OCI-M1 (cell line): ENCODE data around the gene CYP26B1.

Source experiments
- DNase-seq: peaks from one replicate; lab custom pipeline; 2025; lab: John Stamatoyannopoulos, UW

The CYP26B1 gene

DNA sequence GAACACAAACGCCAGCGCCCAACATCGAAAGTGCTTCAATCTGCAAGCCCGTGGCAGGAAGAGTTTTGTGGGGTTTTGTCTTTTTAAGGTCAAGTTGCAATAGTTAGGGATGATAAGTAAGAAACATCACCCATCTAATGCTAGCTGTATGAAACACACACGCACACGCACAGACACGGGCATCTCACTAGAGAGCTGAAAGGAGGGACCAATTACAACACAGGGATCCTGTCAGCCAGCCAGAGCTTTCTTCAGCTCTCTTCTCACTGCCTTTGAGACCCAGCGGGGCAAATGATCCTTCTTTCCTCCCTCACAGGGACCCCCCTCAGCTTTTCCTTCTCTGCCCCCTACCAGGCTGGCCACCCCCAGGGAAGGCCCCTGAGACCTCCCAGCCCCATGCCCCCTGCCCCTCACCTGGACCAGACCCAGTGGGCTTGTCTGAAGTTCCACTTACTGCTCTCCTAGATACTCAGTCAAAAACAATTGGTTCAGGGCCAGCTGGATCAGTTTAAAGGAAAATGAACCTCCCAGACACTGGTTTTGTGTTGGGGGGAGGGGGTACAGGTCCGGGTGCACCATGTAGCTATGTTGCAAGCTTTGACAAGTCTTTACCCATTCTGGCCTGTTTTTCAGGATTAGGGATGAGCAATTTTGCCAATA is 17.9 kb downstream of the CYP26B1 start:
- no peak for DNase-seq

DNA sequence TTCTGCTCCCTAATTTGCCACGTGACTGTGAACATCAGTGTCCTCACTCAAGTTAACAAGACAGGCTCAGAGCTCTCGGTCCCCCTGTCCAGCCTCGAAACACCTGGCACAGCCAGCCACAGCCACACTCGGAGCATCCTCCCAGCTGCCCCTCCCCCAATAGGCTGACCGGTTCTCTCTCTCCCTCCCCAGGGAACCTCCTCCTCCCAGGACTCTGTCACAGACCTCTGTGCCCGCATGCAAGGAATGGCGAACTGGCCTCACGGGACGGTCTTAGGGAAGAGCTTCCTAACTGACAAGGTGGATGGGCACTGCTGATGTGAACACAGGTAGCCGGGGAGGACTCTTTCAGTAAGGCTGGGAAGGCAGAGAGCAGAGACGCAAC is 18.8 kb downstream of the CYP26B1 start:
- no peak for DNase-seq

DNA sequence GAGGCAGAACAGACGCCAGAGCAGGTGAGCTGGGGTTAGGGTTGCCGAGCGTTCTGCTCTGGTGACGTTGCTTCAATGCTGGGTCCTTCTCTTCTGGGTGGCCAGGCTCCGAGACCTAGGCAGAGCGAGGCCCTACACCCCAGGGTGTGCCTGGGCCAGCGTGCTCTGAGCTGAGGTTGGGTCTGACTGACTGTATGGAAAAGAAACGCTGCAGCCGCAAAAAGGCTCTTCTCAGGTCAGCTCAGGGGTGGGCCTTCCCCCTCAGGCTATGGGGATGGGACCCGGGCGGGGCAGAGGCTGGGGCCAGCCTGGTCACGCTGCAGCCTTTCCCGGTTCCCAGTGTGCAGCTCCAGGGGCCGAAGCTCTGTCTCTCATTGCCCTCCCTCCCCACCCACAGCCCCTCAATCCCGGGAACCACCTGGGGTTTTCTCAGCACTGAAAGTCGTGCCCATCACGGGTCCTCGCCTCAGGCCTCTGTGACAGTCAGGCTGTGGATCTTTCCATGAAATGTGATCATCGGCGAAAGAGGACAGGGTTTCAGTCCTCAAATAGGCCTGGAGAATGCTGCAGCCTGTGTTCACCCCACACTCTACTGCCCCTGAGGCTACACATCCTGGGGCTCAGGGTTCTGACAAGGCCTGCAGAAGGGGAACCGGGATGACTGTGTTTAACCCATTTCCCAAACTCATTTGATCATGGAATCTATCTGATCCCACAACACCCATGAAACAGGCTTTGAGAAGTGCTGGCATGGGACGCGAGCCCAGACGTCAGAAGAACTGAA is 19.4 kb downstream of the CYP26B1 start:
- DNase-seq: no peak

DNA sequence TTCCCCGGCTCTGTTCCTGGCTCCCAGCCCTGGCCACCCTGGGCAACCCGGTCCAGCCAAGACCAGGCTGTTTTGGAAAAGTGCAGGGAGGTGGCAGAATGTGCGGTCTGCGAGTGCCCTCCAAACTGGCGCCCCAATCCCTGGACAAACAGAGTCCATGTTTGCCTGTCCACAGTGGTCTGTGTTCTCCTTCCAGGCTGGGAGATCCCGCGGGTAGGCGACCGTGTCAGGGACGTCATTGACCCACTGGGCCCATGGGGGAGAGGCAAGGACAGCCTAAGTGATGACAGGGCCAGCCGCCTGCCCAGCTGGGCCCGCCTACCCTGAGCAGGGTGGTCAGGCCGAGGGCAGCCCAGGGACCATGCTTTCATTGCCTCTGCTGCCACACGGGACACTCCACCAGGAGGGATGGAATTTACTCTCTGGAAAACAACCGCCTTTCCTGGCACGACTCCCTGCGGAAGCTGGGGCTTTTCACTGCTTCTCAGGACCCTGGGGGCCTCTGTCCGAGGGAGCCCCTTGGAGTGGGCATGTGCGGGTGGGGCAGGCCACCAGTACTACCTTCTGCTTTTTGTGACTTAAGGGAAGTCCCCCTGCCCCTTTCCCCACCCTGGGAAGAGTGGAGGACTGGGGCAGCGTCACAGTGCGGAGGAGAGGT is 20.1 kb downstream of the CYP26B1 start:
- DNase-seq: no peak

DNA sequence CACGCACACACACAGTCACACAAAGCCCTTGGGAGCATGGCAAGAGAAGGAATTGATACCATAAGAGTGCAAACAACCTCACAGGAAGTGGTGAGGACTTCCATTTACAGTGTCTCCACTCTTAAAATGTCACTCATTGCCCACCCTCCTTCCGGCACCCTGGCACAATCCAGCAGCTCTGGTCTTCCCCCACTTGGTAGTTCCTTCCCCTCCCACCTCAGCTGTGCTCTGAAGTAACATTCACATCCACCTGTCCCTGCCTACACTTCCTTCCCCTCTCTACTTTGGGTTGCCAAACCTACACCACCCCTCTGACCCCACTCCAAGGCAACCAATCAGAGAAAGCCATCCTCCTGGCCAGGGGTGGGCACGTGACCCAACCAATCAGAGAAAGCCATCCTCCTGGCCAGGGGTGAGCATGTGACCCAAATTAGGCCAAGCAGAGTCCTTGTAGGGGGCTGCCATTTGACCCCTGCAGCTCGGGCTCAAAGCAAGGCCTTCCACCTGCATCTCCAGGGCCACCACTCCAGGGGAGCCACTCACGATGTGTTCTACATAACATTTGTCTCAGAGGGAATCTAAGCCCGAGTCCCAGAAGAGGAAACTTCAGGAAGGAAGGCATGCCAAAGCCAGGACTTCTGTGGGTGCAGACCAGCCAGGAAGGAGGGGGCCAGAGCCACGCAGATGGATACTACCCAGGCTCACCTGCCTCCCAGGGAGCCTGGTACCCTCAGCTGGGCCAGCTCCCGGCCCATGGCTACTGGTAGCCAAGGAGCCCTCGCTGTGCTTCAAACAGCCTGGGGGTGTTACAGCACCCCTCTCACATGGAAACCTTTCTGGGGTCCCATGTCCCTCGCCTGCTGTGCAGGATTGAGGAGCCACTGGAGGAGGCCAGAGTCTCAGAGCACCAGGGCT is 21.2 kb downstream of the CYP26B1 start:
- no peak for DNase-seq

DNA sequence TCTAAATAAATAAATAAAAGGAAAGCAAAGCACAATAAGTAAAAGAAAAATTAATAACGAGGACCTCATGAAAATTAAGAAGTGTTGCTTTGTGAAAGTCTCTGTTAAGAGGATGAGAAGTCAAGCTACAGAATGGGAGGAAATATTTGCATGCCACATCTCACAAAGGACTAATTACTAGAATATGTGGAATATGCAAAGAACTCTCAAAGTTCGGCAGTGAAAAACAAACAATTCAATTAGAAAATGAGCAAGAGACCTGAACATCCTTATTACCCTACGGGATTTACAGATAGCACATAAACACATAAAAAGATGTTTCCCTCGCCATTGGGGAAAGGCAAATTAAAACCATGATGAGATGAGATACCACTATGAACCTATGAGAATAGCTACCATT is 23.3 kb downstream of the CYP26B1 start:
- DNase-seq: no peak

DNA sequence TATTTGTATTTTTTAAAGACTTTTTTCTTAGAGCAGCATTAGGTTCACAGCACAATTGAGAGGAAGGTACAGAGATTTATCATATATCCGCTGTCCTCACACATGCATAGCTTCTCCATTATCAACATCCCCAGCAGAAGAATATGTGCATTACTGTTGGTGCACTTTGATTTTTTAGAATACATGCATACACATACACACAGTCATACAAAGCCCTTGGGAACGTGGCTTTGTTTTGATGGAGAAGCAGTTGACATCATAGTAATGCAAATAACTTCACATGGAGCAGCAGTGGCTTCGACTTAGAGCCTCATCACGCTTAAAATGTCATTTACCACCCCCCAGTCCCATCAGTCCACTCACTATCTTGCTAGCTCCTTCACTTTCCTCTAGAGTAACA is 26.5 kb downstream of the CYP26B1 start:
- no peak for DNase-seq

DNA sequence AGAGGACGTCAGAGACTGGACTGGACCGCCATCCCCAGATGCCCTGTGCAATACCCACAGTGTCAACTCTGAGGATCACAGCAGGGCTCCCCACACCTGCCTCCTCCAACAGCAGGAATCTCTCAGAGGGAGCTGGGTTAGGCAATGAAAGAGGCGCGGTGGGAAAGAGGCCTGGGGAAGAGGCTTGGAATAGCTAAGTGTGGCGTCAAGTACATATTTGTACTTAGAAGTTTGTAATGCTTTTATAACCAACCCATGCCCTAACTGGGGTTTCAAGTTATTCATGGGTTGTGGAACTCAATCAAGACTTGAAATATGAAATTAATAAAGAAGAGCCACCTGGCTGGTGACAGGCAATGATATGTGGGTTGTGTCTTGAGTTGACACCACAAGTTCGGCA is 28.7 kb downstream of the CYP26B1 start:
- DNase-seq: no peak

DNA sequence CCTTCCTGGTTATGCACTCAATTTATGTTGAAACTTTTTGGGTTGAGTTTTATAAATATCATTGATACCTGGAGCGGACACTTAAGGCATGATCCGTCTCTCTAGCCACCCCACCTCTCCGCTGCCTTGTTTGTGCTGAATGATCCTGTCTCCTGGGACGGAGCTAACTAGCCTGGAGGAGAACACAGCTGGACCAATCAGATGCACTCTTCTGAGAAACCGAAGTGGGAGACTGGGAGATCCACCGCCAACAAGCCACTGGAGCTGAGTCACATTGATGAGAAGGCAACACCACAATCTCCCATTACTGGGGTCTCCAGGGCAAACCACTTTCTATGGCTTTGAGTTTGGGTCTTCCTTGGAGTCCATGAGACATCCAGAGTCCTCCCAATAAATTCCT is 29.3 kb downstream of the CYP26B1 start:
- no peak for DNase-seq

DNA sequence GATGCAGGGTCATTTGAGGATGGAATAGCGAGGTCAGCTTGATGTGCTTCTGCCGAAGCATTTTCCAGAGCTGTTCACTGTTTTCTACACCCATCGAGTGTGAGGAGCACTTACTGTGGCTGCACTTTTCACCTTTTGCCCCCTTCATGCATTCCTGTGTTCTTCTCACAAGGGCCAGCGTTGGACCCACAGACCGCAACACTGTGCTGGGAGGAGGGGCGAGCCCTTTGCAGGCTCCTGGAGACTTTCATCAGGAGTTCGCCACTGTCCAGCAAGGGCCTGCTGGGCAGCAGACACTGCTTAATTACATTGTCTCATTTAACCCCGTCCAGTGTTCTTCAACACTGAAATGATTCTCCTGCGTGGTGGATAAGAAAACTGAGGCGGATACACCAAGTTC is 29.9 kb downstream of the CYP26B1 start:
- no peak for DNase-seq

DNA sequence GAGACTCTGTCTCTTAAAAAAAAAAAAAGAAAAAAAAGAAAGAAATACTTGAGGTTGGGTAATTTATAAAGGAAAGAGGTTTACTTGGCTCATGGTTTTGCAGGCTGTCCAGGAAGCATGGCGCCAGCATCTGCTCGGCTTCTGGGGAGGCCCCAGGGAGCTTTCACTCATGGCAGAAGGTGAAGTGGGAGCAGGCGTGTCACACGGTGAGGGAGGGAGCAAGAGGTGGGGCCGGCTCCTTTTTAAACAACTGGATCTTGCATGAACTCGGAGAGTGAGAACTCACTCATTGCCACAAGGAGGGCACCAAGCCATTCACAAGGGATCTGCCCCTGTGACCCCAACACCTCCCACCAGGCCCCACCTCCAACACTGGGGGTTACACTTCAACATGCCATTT is 30.6 kb downstream of the CYP26B1 start:
- no peak for DNase-seq

DNA sequence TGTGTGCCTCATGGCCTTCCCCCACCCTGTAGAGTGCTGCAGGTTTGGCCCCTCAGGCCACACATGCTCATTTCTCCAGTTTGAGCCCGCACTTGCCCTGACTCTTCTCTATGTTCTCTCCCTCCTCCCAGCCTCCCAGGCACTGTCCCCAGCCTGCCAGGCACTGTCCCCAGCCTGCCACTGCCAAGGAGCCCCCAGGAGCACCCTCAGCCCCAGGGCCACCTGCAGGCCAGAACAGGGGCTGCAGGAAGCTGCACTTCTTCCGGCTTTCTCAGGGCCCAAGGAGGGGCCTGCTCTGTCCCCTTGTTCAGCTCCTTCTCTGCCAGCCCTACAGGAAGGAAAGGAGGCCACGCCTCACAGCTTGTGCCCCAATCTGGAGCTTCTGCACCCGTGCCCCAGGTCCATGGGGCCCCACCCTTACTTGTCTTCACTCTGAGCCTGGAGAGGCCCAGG is 31.6 kb downstream of the CYP26B1 start:
- no peak for DNase-seq

DNA sequence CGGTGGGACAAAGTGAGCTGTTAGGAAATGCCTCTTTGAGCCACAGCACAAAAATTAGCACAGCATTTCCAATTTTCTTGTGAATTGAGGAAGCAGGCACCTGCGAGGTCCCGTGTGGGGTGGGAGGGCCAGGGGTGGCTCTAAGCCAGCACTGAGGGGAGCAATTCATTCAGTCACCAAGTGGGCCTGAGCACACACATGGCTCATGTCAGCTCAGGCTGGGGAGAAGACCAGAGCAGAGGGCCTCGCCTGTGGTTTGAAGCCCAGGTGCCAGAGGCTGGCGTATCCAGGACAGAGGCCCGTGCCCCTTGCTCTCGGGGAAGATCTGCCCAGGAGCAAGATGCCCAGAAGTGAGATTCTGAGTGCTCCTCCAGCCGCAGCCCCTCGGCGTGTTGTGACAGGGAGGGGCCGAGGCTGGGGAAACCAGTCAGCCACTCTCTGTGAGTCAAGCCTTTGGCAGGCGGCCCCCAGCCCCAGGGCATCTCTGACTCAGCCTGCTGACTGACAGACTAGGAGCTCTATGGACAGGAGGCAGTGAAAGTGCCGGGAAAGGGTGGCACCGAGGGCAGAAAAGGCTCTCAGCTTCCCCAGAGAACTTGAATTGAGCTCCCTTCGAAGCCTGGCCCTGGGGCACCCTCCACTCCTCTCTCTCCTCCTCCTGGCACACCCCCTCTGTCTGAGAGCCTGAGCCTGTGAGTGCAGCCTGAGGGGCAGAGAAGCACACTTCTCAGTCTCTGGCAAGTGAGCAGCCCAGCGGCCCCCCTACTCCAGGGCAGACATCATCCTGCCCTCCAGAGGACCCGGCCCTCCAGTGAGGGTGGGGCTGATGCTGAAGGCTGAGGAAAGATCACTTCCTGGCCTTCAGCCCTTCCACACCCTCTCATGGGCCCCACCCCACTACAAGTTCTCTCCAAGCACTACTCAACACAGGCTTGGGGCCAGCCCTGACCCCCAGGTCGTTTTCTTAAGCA is 32.3 kb downstream of the CYP26B1 start:
- DNase-seq: no peak

DNA sequence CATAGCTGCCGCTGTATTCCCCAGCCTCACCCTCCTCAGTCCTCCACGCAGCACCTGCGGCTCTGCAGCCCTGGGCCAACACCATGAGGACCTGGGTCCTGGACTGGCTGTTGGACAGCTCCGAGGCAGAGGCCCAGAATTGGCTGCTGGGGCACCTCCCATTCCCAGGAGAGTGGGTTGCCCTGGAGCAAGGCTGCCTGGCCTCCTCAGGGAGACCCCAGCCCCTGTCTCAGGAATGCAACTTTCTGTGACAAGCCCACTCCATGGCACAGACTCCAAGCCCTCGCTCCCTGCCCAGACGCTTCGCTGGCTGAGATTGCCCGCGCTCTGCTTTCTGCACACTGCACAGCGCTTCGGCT is 33.0 kb downstream of the CYP26B1 start:
- no peak for DNase-seq

DNA sequence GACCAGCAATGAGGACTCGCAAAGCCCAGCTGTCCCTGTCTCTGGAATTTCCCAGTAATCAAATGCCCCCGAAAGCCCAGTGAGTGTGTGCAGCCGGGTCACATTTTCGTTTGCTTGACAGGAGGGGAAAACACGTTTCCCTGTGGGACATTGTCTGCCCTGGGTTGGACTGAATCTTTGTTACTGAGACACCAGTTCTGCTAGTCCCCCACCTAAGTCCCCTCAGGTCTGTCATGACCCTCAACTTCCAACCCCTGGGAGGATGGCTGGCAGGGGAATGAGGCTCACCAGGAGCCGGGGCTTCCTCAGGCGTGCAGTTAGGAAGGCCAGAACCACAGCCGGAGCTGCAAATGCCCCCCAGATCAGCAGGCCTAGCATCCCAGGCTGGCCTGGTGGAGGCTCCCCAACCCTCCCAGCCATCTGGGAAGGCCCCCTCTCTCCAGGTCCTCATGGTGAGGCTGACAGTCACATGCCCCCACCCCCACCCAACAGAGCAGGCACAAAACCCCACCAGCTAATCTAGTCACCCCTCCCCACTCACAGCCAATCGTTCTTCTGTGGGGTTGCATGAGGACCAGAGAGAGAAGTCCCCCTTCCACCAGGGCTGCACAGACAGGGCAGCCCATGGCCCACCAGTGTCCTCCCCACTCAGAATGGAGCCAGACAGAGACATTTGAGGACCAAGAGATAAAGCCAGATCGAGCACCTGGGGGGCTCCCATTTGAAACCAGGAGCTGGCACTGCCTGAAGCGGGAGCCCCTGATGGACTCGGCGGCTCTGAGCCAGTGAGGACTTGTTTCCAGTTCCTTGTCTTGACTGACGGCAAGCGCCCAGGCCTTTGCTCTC is 33.6 kb downstream of the CYP26B1 start:
- DNase-seq: no peak

DNA sequence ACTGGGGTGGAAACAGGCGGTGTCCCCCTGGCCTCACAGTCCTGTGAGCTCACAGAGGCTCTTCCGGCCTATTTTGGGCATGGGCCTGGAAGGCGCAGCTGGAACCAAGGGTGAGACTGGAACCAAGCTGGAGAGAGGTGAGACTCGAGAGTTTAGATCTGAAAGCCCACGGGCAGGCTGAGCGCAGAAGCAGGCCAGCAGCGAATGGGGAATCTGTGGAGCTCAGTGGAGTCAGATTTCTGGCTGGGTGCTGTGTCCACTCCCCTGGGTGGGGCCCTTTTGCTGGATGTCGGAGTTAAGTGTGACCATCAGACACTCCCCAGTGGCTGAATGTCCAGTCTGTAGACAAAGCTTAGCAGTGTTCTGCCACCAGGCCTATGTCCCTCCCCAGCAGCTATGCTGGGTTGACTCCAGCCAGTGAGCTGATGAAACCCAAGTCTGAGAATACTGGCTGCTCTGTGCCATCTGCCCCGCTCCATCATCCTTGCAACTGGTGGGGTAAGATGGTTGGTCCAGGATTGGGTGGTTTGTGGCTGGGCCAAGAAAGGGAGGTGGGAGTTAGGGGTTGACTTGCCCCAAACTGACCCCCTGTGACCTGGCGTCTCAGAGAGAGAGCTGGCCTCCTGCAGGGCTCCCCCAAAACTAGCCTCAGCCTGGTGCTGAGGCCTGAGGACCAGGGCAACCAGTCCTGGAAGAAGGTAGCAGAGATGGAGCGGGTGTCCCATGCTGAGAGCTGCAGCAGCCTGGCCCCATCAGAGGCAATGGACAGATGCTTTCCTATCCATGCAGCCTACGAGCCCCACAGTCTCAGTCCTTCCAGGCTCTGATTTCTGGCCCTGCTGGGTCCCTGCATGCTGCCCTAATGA is 34.4 kb downstream of the CYP26B1 start:
- DNase-seq: no peak

DNA sequence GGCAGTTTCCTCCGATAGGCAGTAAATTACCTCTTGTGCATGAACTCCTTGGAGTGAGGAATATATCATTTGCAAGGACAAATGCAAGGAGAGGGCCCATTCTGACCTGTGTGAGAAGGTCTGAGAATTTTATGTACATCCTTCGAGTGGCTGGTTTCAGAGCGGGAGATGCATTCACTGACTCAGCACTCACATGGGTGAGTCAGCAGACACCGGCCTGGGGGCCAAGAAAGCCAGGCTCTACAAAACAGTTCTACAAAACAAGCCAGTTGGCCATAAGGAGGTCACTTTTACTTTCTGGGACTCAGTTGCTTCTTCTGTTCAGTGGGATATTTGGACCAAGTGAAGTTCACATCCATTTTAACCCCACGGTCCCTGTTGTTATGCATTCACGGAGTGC is 35.3 kb downstream of the CYP26B1 start:
- no peak for DNase-seq

DNA sequence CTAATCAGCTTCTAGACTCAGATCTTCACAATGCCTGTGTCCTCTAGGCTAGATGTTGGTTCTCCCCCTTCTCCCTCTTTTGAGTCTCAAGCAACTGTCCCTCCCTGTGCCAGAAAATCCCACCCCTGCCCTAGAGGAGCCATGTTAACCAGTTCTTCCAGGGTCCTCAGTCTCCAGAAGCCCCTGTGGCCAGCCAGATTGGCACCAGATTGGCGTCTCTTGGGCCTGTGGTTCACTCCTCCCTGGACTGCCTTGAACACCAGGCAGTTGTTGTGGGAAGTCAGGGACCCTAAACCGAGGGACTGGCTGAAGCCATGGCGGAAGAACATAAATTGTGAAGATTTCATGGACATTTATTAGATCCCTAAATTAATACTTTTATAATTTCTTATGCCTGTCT is 36.6 kb downstream of the CYP26B1 start:
- no peak for DNase-seq

DNA sequence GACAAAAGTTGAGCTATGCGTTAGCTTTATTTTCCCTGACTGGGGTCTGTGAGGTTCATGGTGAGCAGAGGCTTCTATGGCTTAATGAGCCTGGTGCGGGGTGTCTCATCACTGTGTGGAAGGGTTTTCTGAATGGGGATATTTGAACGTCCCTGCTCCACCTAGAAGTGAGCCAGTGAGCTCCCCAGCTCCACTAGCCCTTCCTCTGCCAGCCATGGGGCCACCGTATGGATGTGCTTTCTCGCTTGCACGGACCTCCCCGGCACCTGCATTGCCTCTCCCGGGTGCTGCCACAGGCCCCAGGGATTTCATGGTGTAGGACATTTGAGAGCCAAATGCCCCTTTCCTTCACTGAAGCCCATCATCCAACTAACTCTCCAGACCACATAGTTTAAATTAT is 37.8 kb downstream of the CYP26B1 start:
- DNase-seq: no peak
